ENCODE data around the gene GLS2.
"Not testable (repeated sequence)": the region's sequence is repeated elsewhere in the genome, so short reads cannot be mapped to it uniquely, and the experiment has no call there.

DNA sequence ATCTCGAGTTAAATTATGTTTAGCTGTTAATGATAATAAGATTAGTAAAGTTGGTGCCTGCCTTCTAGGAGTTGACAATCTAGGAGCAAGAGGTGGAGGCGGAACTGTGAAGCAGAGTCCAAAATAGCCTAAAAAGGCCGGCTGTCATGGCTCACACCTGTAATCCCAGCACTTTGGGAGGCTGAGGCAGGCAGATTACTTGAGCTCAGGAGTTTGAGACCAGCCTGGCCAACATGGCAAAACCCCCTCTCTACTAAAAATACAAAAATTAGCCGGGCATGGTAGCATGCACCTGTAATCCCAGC lies 26.0 kb upstream of the GLS2 start:
- TF ChIP-seq EP300 (IDR thresholded peaks at IDR 0.05; ENCODE audit: borderline replicate concordance in 1 of 2, control insufficient read depth in 1 of 2, low read depth in 2 of 2, low read length in 2 of 2); TCF7 (IDR thresholded peaks at IDR 0.05; ENCODE audit: borderline replicate concordance); GABPA (IDR thresholded peaks at IDR 0.05; ENCODE audit: low read depth); ZNF217 (IDR thresholded peaks at IDR 0.05); POLR2A (IDR thresholded peaks at IDR 0.05; ENCODE audit: low read depth, low read length); RELA (IDR thresholded peaks at IDR 0.05; ENCODE audit: borderline replicate concordance, partially characterized antibody); RB1 (IDR thresholded peaks at IDR 0.05; ENCODE audit: borderline replicate concordance); RAD21 (IDR thresholded peaks at IDR 0.05; ENCODE audit: insufficient read depth, low read depth, low read length); SMAD1 (IDR thresholded peaks at IDR 0.05; ENCODE audit: low read depth, partially characterized antibody); POLR2AphosphoS5 (IDR thresholded peaks at IDR 0.05; ENCODE audit: low read length): not testable (repeated sequence)
- TF ChIP-seq, protein P1, sequence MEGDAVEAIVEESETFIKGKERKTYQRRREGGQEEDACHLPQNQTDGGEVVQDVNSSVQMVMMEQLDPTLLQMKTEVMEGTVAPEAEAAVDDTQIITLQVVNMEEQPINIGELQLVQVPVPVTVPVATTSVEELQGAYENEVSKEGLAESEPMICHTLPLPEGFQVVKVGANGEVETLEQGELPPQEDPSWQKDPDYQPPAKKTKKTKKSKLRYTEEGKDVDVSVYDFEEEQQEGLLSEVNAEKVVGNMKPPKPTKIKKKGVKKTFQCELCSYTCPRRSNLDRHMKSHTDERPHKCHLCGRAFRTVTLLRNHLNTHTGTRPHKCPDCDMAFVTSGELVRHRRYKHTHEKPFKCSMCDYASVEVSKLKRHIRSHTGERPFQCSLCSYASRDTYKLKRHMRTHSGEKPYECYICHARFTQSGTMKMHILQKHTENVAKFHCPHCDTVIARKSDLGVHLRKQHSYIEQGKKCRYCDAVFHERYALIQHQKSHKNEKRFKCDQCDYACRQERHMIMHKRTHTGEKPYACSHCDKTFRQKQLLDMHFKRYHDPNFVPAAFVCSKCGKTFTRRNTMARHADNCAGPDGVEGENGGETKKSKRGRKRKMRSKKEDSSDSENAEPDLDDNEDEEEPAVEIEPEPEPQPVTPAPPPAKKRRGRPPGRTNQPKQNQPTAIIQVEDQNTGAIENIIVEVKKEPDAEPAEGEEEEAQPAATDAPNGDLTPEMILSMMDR (IDR thresholded peaks at IDR 0.05 in 2 of 3, conservative IDR thresholded peaks at IDR 0.05 in 1 of 3; ENCODE audit: control insufficient read depth in 2 of 3, extremely low read depth in 1 of 3, insufficient read depth in 1 of 3, low read depth in 3 of 3, low read length in 3 of 3), result not testable (repeated sequence)
- TF ChIP-seq, protein P2, sequence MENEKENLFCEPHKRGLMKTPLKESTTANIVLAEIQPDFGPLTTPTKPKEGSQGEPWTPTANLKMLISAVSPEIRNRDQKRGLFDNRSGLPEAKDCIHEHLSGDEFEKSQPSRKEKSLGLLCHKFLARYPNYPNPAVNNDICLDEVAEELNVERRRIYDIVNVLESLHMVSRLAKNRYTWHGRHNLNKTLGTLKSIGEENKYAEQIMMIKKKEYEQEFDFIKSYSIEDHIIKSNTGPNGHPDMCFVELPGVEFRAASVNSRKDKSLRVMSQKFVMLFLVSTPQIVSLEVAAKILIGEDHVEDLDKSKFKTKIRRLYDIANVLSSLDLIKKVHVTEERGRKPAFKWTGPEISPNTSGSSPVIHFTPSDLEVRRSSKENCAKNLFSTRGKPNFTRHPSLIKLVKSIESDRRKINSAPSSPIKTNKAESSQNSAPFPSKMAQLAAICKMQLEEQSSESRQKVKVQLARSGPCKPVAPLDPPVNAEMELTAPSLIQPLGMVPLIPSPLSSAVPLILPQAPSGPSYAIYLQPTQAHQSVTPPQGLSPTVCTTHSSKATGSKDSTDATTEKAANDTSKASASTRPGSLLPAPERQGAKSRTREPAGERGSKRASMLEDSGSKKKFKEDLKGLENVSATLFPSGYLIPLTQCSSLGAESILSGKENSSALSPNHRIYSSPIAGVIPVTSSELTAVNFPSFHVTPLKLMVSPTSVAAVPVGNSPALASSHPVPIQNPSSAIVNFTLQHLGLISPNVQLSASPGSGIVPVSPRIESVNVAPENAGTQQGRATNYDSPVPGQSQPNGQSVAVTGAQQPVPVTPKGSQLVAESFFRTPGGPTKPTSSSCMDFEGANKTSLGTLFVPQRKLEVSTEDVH (IDR thresholded peaks at IDR 0.05; ENCODE audit: low read depth, partially characterized antibody), result not testable (repeated sequence)
- TF ChIP-seq, protein P3, sequence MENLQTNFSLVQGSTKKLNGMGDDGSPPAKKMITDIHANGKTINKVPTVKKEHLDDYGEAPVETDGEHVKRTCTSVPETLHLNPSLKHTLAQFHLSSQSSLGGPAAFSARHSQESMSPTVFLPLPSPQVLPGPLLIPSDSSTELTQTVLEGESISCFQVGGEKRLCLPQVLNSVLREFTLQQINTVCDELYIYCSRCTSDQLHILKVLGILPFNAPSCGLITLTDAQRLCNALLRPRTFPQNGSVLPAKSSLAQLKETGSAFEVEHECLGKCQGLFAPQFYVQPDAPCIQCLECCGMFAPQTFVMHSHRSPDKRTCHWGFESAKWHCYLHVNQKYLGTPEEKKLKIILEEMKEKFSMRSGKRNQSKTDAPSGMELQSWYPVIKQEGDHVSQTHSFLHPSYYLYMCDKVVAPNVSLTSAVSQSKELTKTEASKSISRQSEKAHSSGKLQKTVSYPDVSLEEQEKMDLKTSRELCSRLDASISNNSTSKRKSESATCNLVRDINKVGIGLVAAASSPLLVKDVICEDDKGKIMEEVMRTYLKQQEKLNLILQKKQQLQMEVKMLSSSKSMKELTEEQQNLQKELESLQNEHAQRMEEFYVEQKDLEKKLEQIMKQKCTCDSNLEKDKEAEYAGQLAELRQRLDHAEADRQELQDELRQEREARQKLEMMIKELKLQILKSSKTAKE (IDR thresholded peaks at IDR 0.05; ENCODE audit: low read depth, poor library complexity, severe bottlenecking), result not testable (repeated sequence)
- TF ChIP-seq, protein P4, sequence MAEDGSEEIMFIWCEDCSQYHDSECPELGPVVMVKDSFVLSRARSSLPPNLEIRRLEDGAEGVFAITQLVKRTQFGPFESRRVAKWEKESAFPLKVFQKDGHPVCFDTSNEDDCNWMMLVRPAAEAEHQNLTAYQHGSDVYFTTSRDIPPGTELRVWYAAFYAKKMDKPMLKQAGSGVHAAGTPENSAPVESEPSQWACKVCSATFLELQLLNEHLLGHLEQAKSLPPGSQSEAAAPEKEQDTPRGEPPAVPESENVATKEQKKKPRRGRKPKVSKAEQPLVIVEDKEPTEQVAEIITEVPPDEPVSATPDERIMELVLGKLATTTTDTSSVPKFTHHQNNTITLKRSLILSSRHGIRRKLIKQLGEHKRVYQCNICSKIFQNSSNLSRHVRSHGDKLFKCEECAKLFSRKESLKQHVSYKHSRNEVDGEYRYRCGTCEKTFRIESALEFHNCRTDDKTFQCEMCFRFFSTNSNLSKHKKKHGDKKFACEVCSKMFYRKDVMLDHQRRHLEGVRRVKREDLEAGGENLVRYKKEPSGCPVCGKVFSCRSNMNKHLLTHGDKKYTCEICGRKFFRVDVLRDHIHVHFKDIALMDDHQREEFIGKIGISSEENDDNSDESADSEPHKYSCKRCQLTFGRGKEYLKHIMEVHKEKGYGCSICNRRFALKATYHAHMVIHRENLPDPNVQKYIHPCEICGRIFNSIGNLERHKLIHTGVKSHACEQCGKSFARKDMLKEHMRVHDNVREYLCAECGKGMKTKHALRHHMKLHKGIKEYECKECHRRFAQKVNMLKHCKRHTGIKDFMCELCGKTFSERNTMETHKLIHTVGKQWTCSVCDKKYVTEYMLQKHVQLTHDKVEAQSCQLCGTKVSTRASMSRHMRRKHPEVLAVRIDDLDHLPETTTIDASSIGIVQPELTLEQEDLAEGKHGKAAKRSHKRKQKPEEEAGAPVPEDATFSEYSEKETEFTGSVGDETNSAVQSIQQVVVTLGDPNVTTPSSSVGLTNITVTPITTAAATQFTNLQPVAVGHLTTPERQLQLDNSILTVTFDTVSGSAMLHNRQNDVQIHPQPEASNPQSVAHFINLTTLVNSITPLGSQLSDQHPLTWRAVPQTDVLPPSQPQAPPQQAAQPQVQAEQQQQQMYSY (CRISPR knock-in tag; IDR thresholded peaks at IDR 0.05), result not testable (repeated sequence)

Measured in GM12878 (cell line).